Brain microvascular endothelial cell (primary cell): ENCODE results near the gene RNF222.

ENCODE experiments used
- DNase-seq: peaks from one replicate; pipeline ENCODE4 v3.0.0-alpha.2; 2020
- H3K27ac ChIP-seq: fragments of 250-450 bp; sonication (Bioruptor Pico); 2 replicates; pipeline ENCODE4 v1.5.1; 2020; ENCODE audit warnings: mild to moderate bottlenecking, moderate library complexity
- H3K27me3 ChIP-seq: fragments of 250-450 bp; sonication (Bioruptor Pico); replicated peaks from 2 replicates; pipeline ENCODE4 v1.5.1; 2020; ENCODE audit warnings: mild to moderate bottlenecking
- H3K36me3 ChIP-seq: fragments of 250-450 bp; sonication (Bioruptor Pico); replicated peaks from 2 replicates; pipeline ENCODE4 v1.5.1; 2020; ENCODE audit warnings: mild to moderate bottlenecking
- H3K4me3 ChIP-seq: 2 replicates; pipeline ENCODE4 v1.5.1; 2011; ENCODE audit warnings: low read depth, mild to moderate bottlenecking, control low read depth, low read length, moderate library complexity
- CTCF ChIP-seq: IDR thresholded peaks from 2 replicates; pipeline ENCODE4 v1.5.1; 2011; ENCODE audit warnings: low read depth, mild to moderate bottlenecking, moderate library complexity, low read length, control low read depth, inconsistent platforms; ENCODE audit errors: missing control alignments
- in situ Hi-C: cut with HindIII; loops from 2 replicates; pipeline ENCODE4 v1.10.0; 2017; ENCODE audit warnings: low sequenced_read_pairs, low pct_ligation_motif_present

Gene RNF222

DNA sequence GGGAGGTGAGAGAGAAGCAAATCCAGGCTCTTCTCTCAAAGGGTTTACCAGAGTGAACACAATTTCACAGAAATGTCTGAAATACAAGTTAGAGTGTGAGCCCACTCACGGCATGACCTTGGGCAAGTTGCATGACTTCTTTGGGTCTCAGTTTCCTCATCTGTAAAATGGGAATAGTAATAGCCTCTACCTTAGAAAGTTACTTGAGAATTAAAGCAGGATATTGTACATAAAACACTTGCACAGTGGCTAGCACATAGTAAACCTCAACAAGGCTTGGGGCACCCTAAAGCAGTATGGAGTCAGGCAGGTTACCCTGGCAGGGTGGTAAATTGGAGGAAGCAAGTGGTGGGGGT, 13.2 kb upstream of the RNF222 start:
- in situ Hi-C loops: no loop called here
- Histone ChIP-seq H3K27ac (no peak overlapping the region), H3K36me3 (no peaks in the 10 kb centered on the region), H3K27me3 (no peaks in the 10 kb centered on the region), H3K4me3 (no peak overlapping the region)
- no peak for DNase-seq
- TF ChIP-seq CTCF: no peak

- Histone ChIP-seq H3K27me3 (no peaks in the 10 kb centered on the region), H3K4me3 (no peak overlapping the region), H3K27ac (no peak overlapping the region), H3K36me3 (no peaks in the 10 kb centered on the region)
- peak; percentile 78 for DNase-seq
- TF ChIP-seq CTCF: peak; percentile 90
- in situ Hi-C loops: no loop called here
Observed at GRCh38 chr17:8409966-8410882, 12.6 kb upstream of the RNF222 start.

GRCh38 chr17:8408371-8408770, 10.7 kb upstream of the RNF222 start:
- Histone ChIP-seq H3K36me3 (no peaks in the 10 kb centered on the region), H3K4me3 (no peak overlapping the region), H3K27me3 (no peaks in the 10 kb centered on the region), H3K27ac (no peak overlapping the region)
- in situ Hi-C loops: no loop called here
- no peak for TF ChIP-seq CTCF
- no peak for DNase-seq

DNA sequence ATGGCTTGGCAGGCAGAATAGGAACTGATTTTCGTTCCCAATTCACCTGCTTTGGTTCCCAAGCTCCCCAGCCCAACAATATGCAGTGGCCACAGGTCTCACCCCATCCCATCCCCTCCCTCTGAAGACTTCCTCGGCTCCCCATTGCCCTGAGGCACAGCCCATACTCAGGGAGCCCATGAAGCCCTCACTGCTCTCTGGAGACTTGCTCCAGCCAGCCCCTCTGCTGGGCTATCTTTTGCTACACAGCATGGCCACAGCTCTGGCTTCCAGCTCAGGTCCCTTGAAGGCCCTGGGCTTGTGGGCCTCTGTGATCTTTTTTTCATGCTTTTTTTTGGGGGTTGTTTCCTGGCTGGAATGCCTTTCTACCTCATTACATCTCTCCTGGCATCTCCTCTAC, 8.5 kb upstream of the RNF222 start:
- no peak for TF ChIP-seq CTCF
- Histone ChIP-seq H3K36me3 (no peaks in the 10 kb centered on the region), H3K4me3 (no peak overlapping the region), H3K27ac (no peak overlapping the region), H3K27me3 (no peaks in the 10 kb centered on the region)
- in situ Hi-C loops: no loop called here
- no peak for DNase-seq

DNA sequence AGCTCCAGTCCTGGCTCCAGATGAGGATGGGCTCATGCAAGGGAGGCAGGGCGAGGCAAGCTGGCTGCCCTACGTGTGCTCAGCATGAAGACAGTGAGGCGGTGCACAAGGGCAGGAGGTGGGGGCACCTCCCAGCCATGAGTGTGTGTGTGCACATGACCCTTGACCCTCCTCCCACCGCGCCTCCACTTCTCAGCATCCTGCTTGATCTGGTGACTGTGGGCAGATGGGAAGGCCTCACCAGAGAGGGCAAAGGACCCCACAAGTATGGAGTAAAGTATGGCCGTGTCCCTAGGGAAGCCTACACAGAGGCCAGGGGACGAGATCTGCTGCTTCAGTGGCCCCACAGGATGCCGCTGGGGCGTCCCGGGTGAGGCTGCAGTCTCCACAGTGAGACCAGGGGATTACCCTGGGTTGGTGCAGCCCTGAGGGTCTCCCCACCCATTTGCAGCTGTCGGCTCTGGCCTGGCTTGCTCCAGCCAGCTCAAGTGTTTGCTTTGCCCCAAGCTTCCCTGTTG, 7.9 kb upstream of the RNF222 start:
- in situ Hi-C loops: no loop called here
- H3K36me3 ChIP-seq: no peaks in the 10 kb centered on the region
- no peak for DNase-seq
- no peak overlapping the region for H3K27ac ChIP-seq
- no peaks in the 10 kb centered on the region for H3K27me3 ChIP-seq
- no peak overlapping the region for H3K4me3 ChIP-seq
- no peak for TF ChIP-seq CTCF
